HCT116 (cell line): Measurements from ENCODE around the gene NFIA. TPM values are rescaled to one million over a fixed set of nuclear protein-coding genes. Genes with fewer than 3 reads are reported as not detected.

Experiments
- ATAC-seq: fragments of 200-7000 bp; cut with Tn5 transposase; 2 replicates; pipeline ENCODE4 v1.9.1; 2020; ENCODE audit warnings: mild to moderate bottlenecking, moderate library complexity
- BruUV-seq: library from RNA; stranded (reverse); fragments of 400-500 nt; replicated peaks from 2 replicates; lab custom pipeline; 2021; lab: Mats Ljungman, UMichigan
- CTCF ChIA-PET: fragments of 300-600 bp; sonication (Branson Sonifier 250); formaldehyde crosslinking; loops from one replicate; lab custom pipeline; 2021; ENCODE audit warnings: antibody characterized with exemption; lab: Charles Lee
- POLR2A ChIA-PET: fragments of 300-600, 350-600 bp; sonication (Branson Sonifier 250); formaldehyde crosslinking; loops from one replicate; lab custom pipeline; 2021; ENCODE audit warnings: antibody characterized with exemption; lab: Charles Lee
- RAD21 ChIA-PET, 2 experiments: fragments of 300-600 bp; sonication (Branson Sonifier 250); formaldehyde crosslinking; loops; one replicate each; lab custom pipeline; 2023; ENCODE audit warnings: low total read pairs in 2 of 2; ENCODE audit not compliant: uncharacterized antibody in 2 of 2, unreplicated experiment in 2 of 2, low non-redundant PET in 1 of 2; lab: Charles Lee
- DNase-seq: peaks from one replicate; pipeline ENCODE4 v3.0.0-alpha.2; 2010; ENCODE audit warnings: low read depth, low spot score
- H2AFZ ChIP-seq: fragments of 200-600 bp; shearing (Covaris generic), sonication (generic); 2 replicates; pipeline ENCODE4 v1.6.1; 2017; ENCODE audit warnings: low read depth, mixed run types, mixed read lengths, antibody characterized with exemption, low read length; ENCODE audit not compliant: poor library complexity, severe bottlenecking
- H3K27ac ChIP-seq: 2 replicates; pipeline ENCODE4 v1.5.1; 2012; ENCODE audit warnings: low read depth, low read length
- H3K27me3 ChIP-seq: fragments of 200-600 bp; sonication (generic); 2 replicates; pipeline ENCODE4 v1.6.1; 2016; ENCODE audit warnings: mixed run types, low read length, mixed read lengths; ENCODE audit not compliant: insufficient read depth
- H3K36me3 ChIP-seq, 2 experiments: fragments of 200-500 bp in 1 of 2; fragments of 200-600 bp in 1 of 2; sonication (Bioruptor generic) in 1 of 2; sonication (generic) in 1 of 2; 2 replicates each; pipeline versions ENCODE4 v1.5.1 to v1.6.1; 2014 to 2016; ENCODE audit warnings: low read length in 2 of 2, inconsistent platforms in 1 of 2, mixed read lengths in 1 of 2, mixed run types in 1 of 2; ENCODE audit not compliant: insufficient read depth in 2 of 2, control insufficient read depth in 1 of 2
- H3K4me1 ChIP-seq, 2 experiments: fragments of 200-600 bp in 1 of 2; sonication (generic) in 1 of 2; 2 replicates each; pipeline versions ENCODE4 v1.5.1 to v1.6.1; 2012 to 2017; ENCODE audit warnings: low read length in 2 of 2, inconsistent platforms in 1 of 2, mild to moderate bottlenecking in 1 of 2, mixed read lengths in 1 of 2, mixed run types in 1 of 2, moderate library complexity in 1 of 2; ENCODE audit not compliant: insufficient read depth in 2 of 2, control insufficient read depth in 1 of 2
- H3K4me2 ChIP-seq: fragments of 200-600 bp; sonication (generic); 2 replicates; pipeline ENCODE4 v1.6.1; 2017; ENCODE audit warnings: mixed run types, low read length, mixed read lengths
- H3K4me3 ChIP-seq, 2 experiments: fragments of 200-600 bp in 1 of 2; sonication (generic) in 1 of 2; replicated peaks in 1 of 2; 2 replicates each; pipeline ENCODE4 v1.5.1; 2011 to 2016; ENCODE audit warnings: low read length in 2 of 2, control low read depth in 1 of 2, low read depth in 1 of 2, mild to moderate bottlenecking in 1 of 2, mixed read lengths in 1 of 2, mixed run types in 1 of 2
- H3K79me2 ChIP-seq: fragments of 200-600 bp; sonication (generic); 2 replicates; pipeline ENCODE4 v1.6.1; 2017; ENCODE audit warnings: mild to moderate bottlenecking, mixed run types, low read length, moderate library complexity, mixed read lengths; ENCODE audit not compliant: insufficient read depth
- H3K9ac ChIP-seq: fragments of 200-600 bp; sonication (generic); 2 replicates; pipeline ENCODE4 v1.6.1; 2016; ENCODE audit warnings: low read length, mixed read lengths
- H3K9me2 ChIP-seq: fragments of 200-600 bp; sonication (generic), shearing (Covaris generic); 2 replicates; pipeline ENCODE4 v1.6.1; 2017; ENCODE audit warnings: mixed run types, mild to moderate bottlenecking, moderate library complexity; ENCODE audit not compliant: insufficient read depth
- H3K9me3 ChIP-seq, 2 experiments: fragments of 200-500 bp in 1 of 2; fragments of 200-600 bp in 1 of 2; sonication (Bioruptor generic) in 1 of 2; sonication (generic) in 1 of 2; 2 replicates each; pipeline ENCODE4 v1.6.1; 2014 to 2017; ENCODE audit warnings: low read length in 2 of 2, mixed read lengths in 2 of 2, inconsistent platforms in 1 of 2, low read depth in 1 of 2, mild to moderate bottlenecking in 1 of 2, mixed run types in 1 of 2, moderate library complexity in 1 of 2; ENCODE audit not compliant: control insufficient read depth in 1 of 2, insufficient read depth in 1 of 2
- H4K20me1 ChIP-seq: fragments of 200-600 bp; sonication (generic), shearing (Covaris generic); 2 replicates; pipeline ENCODE4 v1.6.1; 2017; ENCODE audit warnings: mixed run types, mild to moderate bottlenecking, moderate library complexity; ENCODE audit not compliant: insufficient read depth
- CBX3 ChIP-seq: IDR thresholded peaks from 2 replicates; pipeline ENCODE4 v1.6.1; 2012; ENCODE audit warnings: low read depth
- CTCF ChIP-seq, 3 experiments: fragments of 200-600 bp in 1 of 3; sonication (generic) in 1 of 3; IDR thresholded peaks in 2 of 3; conservative IDR thresholded peaks in 1 of 3; 2 replicates each; pipeline ENCODE4 v1.5.1; 2012 to 2017; ENCODE audit warnings: low read depth in 2 of 3, low read length in 2 of 3, antibody characterized with exemption in 1 of 3, borderline replicate concordance in 1 of 3, control low read depth in 1 of 3, mild to moderate bottlenecking in 1 of 3, mixed read lengths in 1 of 3, mixed run types in 1 of 3, moderate library complexity in 1 of 3; ENCODE audit not compliant: insufficient read depth in 1 of 3
- ELF1 ChIP-seq: IDR thresholded peaks from 2 replicates; pipeline ENCODE4 v1.6.1; 2012; ENCODE audit warnings: low read depth, borderline replicate concordance
- EZH2 ChIP-seq: fragments of 200-600 bp; sonication (generic); IDR thresholded peaks from 2 replicates; pipeline ENCODE4 v1.6.1; 2017; ENCODE audit warnings: antibody characterized with exemption, mixed run types
- EZH2phosphoT487 ChIP-seq: fragments of 200-600 bp; IDR thresholded peaks from 2 replicates; pipeline ENCODE4 v1.6.1; 2018; ENCODE audit warnings: antibody characterized with exemption, borderline replicate concordance
- JUND ChIP-seq: IDR thresholded peaks from 2 replicates; pipeline ENCODE4 v1.6.1; 2012
- MAX ChIP-seq: IDR thresholded peaks from 2 replicates; pipeline ENCODE4 v1.6.1; 2012
- POLR2A ChIP-seq: IDR thresholded peaks from 2 replicates; pipeline ENCODE4 v1.7.0; 2011; ENCODE audit warnings: borderline replicate concordance; ENCODE audit not compliant: insufficient read depth, insufficient read length; ENCODE audit errors: extremely low read depth
- SIN3A ChIP-seq: IDR thresholded peaks from 2 replicates; pipeline ENCODE4 v1.6.1; 2012; ENCODE audit warnings: low read depth
- SP1 ChIP-seq: IDR thresholded peaks from 2 replicates; pipeline ENCODE4 v1.6.1; 2012; ENCODE audit warnings: low read depth
- TCF7L2 ChIP-seq: IDR thresholded peaks from 2 replicates; pipeline ENCODE4 v1.7.0; 2011; ENCODE audit warnings: borderline replicate concordance, inconsistent platforms; ENCODE audit not compliant: insufficient read depth, insufficient read length; ENCODE audit errors: extremely low read depth
- YY1 ChIP-seq: IDR thresholded peaks from 2 replicates; pipeline ENCODE4 v1.6.1; 2011; ENCODE audit warnings: low read length, low read depth, moderate library complexity, mild to moderate bottlenecking; ENCODE audit not compliant: insufficient replicate concordance; ENCODE audit errors: extremely low read depth
- ZFX ChIP-seq: fragments of 450-650 bp; IDR thresholded peaks from 2 replicates; pipeline ENCODE4 v1.6.1; 2017
- ZNF274 ChIP-seq: fragments of 200-500 bp; sonication (Bioruptor generic); IDR thresholded peaks from 2 replicates; pipeline ENCODE4 v1.6.1; 2014; ENCODE audit warnings: mild to moderate bottlenecking, low read depth, low read length, inconsistent platforms
- intact Hi-C: fragments of 100-400 bp; cut with micrococcal nuclease; formaldehyde crosslinking; loops from 2 replicates; pipeline ENCODE4 v1.10.0; 2022
- total RNA-seq: library from RNA; stranded (reverse); gene quantifications from one replicate; pipeline ENCODE4 v1.2.1, GENCODE V29; 2021; ENCODE audit not compliant: unreplicated experiment
- TF ChIP-seq, protein P1 (sequence below): IDR thresholded peaks from 2 replicates; pipeline ENCODE4 v1.6.1; 2012
- TF ChIP-seq, protein P2 (sequence below): IDR thresholded peaks from 2 replicates; pipeline ENCODE4 v1.6.1; 2012; ENCODE audit warnings: low read depth
- TF ChIP-seq, protein P3 (sequence below): IDR thresholded peaks from 2 replicates; pipeline ENCODE4 v1.6.1; 2011; ENCODE audit warnings: mild to moderate bottlenecking, low read length, moderate library complexity; ENCODE audit not compliant: insufficient replicate concordance; ENCODE audit errors: extremely low read depth

NFIA gene
- total RNA-seq, 1 experiment from 2014 or later, result 17.2 TPM

DNA sequence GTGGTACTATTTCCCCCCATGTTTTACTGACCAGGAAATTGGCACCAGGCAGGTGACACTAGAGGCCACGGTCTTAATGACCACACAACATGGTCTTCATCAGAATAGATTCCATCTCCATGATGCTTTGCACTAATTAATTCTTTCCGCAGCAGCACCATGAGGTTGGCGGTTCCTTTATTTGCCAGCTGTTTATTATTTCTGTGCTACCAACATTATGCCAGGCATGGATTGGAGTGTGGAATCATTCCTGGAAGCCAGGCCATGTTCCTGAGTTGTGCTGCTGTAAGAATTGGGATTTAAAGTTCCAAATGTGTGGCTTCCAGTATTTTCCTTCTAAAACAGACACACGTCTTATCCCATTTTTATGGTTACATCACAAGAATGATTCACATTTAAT, 107.8 kb downstream of the NFIA start:
- DNase-seq (no peak), ATAC-seq (no peak)
- H3K79me2 ChIP-seq, result no peaks in the 10 kb centered on the region
- no TSS peak for BruUV-seq
- no peaks in the 10 kb centered on the region for H3K9me2 ChIP-seq
- RAD21 ChIA-PET, result no interaction called here
- TF ChIP-seq CTCF (IDR thresholded peaks at IDR 0.05 in 2 of 3, conservative IDR thresholded peaks at IDR 0.05 in 1 of 3; ENCODE audit: borderline replicate concordance in 1 of 3, insufficient read depth in 1 of 3, low read depth in 2 of 3, low read length in 2 of 3), result no peak
- no peak for TF ChIP-seq CBX3
- no peak for TF ChIP-seq SP1
- no peak for TF ChIP-seq POLR2A
- TF ChIP-seq, protein P1, sequence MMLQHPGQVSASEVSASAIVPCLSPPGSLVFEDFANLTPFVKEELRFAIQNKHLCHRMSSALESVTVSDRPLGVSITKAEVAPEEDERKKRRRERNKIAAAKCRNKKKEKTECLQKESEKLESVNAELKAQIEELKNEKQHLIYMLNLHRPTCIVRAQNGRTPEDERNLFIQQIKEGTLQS, result no peak
- TF ChIP-seq ZFX, result no peak
- TF ChIP-seq SIN3A, result no peak
- no peak for TF ChIP-seq ELF1
- TF ChIP-seq, protein P2, sequence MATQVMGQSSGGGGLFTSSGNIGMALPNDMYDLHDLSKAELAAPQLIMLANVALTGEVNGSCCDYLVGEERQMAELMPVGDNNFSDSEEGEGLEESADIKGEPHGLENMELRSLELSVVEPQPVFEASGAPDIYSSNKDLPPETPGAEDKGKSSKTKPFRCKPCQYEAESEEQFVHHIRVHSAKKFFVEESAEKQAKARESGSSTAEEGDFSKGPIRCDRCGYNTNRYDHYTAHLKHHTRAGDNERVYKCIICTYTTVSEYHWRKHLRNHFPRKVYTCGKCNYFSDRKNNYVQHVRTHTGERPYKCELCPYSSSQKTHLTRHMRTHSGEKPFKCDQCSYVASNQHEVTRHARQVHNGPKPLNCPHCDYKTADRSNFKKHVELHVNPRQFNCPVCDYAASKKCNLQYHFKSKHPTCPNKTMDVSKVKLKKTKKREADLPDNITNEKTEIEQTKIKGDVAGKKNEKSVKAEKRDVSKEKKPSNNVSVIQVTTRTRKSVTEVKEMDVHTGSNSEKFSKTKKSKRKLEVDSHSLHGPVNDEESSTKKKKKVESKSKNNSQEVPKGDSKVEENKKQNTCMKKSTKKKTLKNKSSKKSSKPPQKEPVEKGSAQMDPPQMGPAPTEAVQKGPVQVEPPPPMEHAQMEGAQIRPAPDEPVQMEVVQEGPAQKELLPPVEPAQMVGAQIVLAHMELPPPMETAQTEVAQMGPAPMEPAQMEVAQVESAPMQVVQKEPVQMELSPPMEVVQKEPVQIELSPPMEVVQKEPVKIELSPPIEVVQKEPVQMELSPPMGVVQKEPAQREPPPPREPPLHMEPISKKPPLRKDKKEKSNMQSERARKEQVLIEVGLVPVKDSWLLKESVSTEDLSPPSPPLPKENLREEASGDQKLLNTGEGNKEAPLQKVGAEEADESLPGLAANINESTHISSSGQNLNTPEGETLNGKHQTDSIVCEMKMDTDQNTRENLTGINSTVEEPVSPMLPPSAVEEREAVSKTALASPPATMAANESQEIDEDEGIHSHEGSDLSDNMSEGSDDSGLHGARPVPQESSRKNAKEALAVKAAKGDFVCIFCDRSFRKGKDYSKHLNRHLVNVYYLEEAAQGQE, result no peak
- TF ChIP-seq EZH2, result no peak
- TF ChIP-seq ZNF274, result no peak
- TF ChIP-seq YY1, result no peak
- no peak for TF ChIP-seq JUND
- TF ChIP-seq EZH2phosphoT487, result no peak
- TF ChIP-seq TCF7L2, result no peak
- TF ChIP-seq, protein P3, sequence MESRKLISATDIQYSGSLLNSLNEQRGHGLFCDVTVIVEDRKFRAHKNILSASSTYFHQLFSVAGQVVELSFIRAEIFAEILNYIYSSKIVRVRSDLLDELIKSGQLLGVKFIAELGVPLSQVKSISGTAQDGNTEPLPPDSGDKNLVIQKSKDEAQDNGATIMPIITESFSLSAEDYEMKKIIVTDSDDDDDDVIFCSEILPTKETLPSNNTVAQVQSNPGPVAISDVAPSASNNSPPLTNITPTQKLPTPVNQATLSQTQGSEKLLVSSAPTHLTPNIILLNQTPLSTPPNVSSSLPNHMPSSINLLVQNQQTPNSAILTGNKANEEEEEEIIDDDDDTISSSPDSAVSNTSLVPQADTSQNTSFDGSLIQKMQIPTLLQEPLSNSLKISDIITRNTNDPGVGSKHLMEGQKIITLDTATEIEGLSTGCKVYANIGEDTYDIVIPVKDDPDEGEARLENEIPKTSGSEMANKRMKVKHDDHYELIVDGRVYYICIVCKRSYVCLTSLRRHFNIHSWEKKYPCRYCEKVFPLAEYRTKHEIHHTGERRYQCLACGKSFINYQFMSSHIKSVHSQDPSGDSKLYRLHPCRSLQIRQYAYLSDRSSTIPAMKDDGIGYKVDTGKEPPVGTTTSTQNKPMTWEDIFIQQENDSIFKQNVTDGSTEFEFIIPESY, result no peak
- no peak for TF ChIP-seq MAX
- H3K9ac ChIP-seq, result no peak overlapping the region
- no peaks in the 10 kb centered on the region for H3K4me1 ChIP-seq
- H3K36me3 ChIP-seq, result no peaks in the 10 kb centered on the region
- no peak overlapping the region for H2AFZ ChIP-seq
- H3K4me3 ChIP-seq, result no peak overlapping the region
- no peaks in the 10 kb centered on the region for H4K20me1 ChIP-seq
- POLR2A ChIA-PET, result no interaction called here
- H3K27me3 ChIP-seq, result no peaks in the 10 kb centered on the region
- H3K9me3 ChIP-seq, result no peaks in the 10 kb centered on the region
- CTCF ChIA-PET, result no interaction called here
- H3K4me2 ChIP-seq, result no peak overlapping the region
- intact Hi-C loops, result no loop called here
- no peak overlapping the region for H3K27ac ChIP-seq
